ENCODE data around the gene MIB2.
A peak's percentile ranks its signal among the peaks of the same experiment; 100 is the strongest.

MIB2 gene

DNA sequence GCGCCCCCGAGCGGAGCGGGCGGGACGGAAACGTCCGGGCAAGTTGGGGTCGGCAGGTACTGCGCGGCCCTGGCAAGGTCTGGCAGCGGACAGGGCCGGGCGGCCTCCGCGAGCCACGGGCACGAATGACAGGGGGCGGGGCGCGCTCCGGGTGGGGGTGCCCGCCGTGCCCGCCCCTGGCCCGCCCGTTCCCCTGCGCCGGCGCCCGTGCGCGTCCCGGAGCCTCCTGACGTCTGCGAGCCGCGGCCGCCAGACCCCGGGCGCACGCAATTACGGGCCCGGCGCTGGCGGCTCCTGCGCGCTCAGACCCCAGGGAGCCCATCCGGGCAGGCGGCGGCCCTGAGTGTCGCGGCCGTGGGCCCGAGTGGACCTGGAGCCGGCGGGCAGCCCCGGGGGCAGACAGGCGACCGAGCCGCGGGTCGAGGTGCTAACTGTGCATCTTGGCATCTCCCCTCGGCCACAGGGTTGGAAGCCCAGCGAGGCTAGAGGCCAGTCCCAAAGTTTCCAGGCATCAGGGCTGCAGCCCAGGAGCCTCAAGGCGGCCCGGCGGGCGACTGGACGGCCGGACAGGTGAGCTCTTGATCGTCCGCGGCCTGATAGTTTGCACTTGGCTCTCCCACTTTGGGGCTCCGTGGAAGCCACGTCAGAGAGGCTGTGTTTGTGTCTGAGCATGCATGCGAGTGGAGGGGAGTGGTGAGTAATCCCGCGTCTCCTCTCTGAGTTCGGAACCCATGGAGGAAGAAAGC is 918 bp downstream of the MIB2 start:
- peak; percentile 49 for DNase-seq (ENCODE audit: low read depth)
- peak overlapping the region; percentile 99 for H3K4me3 ChIP-seq (ENCODE audit: low read depth, low read length)
- TF ChIP-seq, protein P1, sequence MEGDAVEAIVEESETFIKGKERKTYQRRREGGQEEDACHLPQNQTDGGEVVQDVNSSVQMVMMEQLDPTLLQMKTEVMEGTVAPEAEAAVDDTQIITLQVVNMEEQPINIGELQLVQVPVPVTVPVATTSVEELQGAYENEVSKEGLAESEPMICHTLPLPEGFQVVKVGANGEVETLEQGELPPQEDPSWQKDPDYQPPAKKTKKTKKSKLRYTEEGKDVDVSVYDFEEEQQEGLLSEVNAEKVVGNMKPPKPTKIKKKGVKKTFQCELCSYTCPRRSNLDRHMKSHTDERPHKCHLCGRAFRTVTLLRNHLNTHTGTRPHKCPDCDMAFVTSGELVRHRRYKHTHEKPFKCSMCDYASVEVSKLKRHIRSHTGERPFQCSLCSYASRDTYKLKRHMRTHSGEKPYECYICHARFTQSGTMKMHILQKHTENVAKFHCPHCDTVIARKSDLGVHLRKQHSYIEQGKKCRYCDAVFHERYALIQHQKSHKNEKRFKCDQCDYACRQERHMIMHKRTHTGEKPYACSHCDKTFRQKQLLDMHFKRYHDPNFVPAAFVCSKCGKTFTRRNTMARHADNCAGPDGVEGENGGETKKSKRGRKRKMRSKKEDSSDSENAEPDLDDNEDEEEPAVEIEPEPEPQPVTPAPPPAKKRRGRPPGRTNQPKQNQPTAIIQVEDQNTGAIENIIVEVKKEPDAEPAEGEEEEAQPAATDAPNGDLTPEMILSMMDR (IDR thresholded peaks at IDR 0.05; ENCODE audit: insufficient read depth, low read depth, low read length, missing control alignments) = no peak

DNA sequence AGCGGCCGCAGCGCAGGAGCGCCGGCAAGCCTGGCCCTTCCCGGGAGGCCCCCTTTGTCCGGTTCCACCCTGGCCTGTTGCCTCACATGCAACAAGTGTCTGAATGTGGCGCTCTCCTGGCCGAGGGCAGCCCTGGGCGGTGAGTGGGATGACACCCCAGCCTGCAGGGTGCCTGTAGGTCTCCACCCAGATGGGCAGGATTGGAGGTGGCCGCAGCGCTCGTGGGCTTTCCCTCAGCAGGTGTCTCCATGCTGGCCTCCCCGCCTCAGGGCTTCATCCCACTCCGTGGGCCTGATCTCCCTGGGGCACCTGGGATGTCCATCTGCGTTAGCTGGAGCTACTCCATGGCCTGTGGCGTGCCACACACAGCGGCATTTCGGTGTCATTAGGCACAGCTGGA is 1.5 kb downstream of the MIB2 start:
- DNase-seq (ENCODE audit: low read depth) = no peak
- TF ChIP-seq, protein P1 (IDR thresholded peaks at IDR 0.05; ENCODE audit: insufficient read depth, low read depth, low read length, missing control alignments) = no peak
- peak overlapping the region; percentile 99 for H3K4me3 ChIP-seq (ENCODE audit: low read depth, low read length)

DNA sequence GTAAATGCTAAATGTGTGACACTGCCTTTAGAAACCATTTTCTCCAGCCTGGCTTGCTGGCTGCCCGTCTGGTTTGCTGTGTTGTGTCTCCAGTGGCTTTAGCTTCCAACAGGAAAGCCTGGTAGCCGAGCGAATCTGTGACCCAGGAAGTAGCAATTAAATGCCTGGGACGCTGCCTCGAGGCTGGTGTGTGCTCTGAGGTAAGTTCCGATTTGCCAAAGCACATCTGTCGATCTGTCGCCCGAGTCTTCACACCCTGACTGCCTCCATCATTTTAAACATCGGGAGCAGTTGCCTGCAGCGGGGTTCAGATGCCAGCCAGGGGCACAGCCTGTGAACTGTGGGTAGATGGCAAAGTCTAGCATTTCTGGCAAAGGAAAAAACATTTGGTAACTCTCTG is 2.2 kb downstream of the MIB2 start:
- TF ChIP-seq, protein P1 (IDR thresholded peaks at IDR 0.05; ENCODE audit: insufficient read depth, low read depth, low read length, missing control alignments) = no peak
- H3K4me3 ChIP-seq (ENCODE audit: low read depth, low read length) = no peak overlapping the region

DNA sequence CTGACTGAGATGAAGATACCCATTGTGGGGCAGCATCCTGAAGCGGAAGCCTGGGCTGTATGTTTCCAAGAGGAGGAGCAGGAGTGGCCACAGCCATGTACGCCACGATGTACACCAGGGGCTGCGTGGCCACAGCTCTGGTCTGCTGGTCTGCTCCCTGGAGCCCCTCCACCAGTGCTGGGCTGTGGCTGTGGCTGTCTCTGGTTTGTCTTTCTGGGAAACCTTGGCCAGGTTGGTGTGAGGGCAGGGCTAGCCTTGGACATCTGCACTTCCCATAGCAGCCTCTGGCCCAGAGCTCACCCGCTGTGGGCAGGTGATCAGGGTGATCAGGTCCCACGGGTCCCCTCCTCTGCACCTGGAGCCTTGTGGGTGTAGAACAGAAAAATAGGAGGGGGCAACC is 2.6 kb downstream of the MIB2 start:
- no peak overlapping the region for H3K4me3 ChIP-seq (ENCODE audit: low read depth, low read length)
- TF ChIP-seq, protein P1 (IDR thresholded peaks at IDR 0.05; ENCODE audit: insufficient read depth, low read depth, low read length, missing control alignments) = no peak
- DNase-seq (ENCODE audit: low read depth) = no peak

More for the DNA sequence above, 2.2 kb downstream of the MIB2 start:
- DNase-seq (ENCODE audit: low read depth) = no peak

DNA sequence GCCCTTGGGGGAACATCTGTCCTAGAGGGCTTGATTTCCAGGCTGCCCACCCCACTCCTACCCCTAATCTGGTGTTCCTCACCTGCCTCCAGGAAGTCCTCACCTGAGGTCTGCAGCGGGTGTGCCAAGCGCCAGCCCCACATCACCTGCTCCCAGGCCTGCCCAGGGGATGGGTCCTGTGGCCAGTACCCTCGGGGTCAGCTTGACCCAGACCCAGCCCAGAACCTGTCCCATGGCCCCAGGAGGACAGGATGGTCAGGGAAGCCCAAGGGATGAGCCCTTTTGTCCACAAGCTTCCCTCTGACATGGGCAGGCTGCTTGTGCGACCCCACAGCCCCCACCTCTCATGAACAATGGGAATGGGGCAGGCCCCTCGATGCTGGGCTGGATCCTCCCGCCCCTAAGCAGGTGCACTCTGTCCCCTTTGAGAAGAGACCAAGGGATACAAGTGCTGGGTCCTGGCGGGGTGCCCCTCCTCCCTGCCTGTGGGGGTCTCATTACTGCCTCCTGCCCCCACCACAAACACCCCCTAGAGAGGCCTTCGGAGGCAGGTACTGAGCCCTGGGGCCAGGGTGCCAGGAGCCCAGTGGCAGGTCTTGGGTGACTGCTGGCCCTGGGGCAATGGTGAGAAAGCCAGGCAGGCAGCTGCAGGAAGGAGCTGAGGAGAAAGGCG is 3.2 kb downstream of the MIB2 start:
- no peak for DNase-seq (ENCODE audit: low read depth)

DNA sequence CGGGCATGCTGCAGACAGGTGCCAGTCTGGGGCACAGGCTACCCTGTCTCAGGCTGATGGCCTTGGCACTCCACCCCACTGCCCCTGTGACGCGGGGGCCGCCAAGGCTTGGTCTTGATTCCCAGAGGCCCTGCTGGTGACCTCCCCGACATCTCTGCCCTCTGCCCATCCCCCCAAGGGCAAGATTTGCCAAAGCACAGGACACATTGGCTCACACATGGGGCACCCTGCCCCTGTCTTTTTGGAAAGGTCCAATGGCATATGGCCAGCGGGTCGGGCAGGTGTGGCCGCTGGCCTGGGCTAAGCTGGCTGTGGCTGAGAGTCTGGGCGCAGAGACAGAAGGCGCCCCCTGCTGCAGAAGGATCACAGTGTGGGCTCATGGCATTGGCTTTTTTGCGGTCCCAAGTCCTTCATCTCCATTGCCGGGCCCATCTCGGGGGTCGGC is 4.6 kb downstream of the MIB2 start:
- TF ChIP-seq, protein P1 (IDR thresholded peaks at IDR 0.05; ENCODE audit: insufficient read depth, low read depth, low read length, missing control alignments) = peak; percentile 35
- DNase-seq (ENCODE audit: low read depth) = no peak
- H3K4me3 ChIP-seq (ENCODE audit: low read depth, low read length) = no peak overlapping the region

More for the DNA sequence above, 3.2 kb downstream of the MIB2 start:
- TF ChIP-seq, protein P1 (IDR thresholded peaks at IDR 0.05; ENCODE audit: insufficient read depth, low read depth, low read length, missing control alignments) = no peak
- no peak overlapping the region for H3K4me3 ChIP-seq (ENCODE audit: low read depth, low read length)

All from GM12865 (cell line).